Activated T-helper 2 cell treated with anti-CD3 and anti-CD28 coated beads, Interferon-gamma antibody, Interleukin-2, Interleukin-4, amounts not matched to agents 10 μg/mL and 5 μg/mL and 100 μg/mL, durations not matched to agents 14 hours and 24 hours and 36 hours (primary cell): ENCODE data around the gene TAF11L13. TPM values are rescaled to one million over a fixed set of nuclear protein-coding genes. Genes with fewer than 3 reads are reported as not detected.

Experiments
- total RNA-seq: library from RNA; stranded (reverse); gene quantifications from 2 replicates; pipeline ENCODE4 v1.2.3, GENCODE V29; 2022

Gene TAF11L13
- total RNA-seq, 1 donor from 2014 or later = not detected

Other genes starting within 250 kb of the TAF11L13 start
- not detected in 2 replicates for gene TAF11L2, start 133.9 kb upstream of the TAF11L13 start, total RNA-seq
- gene TAF11L3, start 113.7 kb upstream of the TAF11L13 start, total RNA-seq = not detected in 2 replicates
- not detected in 2 replicates for gene TAF11L4, start 110.3 kb upstream of the TAF11L13 start, total RNA-seq
- gene TAF11L5, start 106.9 kb upstream of the TAF11L13 start, total RNA-seq = not detected in 2 replicates
- gene TAF11L6, start 103.4 kb upstream of the TAF11L13 start, total RNA-seq = not detected in 2 replicates
- not detected in 2 replicates for gene TAF11L7, start 46.3 kb upstream of the TAF11L13 start, total RNA-seq
- gene TAF11L8, start 41.1 kb upstream of the TAF11L13 start, total RNA-seq = not detected in 2 replicates
- not detected in 2 replicates for gene TAF11L9, start 37.7 kb upstream of the TAF11L13 start, total RNA-seq
- not detected in 2 replicates for gene TAF11L10, start 34.3 kb upstream of the TAF11L13 start, total RNA-seq
- not detected in 2 replicates for gene TAF11L11, start 27.9 kb upstream of the TAF11L13 start, total RNA-seq
- gene TAF11L12, start 21.7 kb upstream of the TAF11L13 start, total RNA-seq = not detected in 2 replicates
- not detected in 2 replicates for gene TAF11L14, start 2.4 kb downstream of the TAF11L13 start, total RNA-seq